Esophagus squamous epithelium (tissue), 5 donors: ENCODE data around the gene KIF3C. TPM values are rescaled to one million over a fixed set of nuclear protein-coding genes. Genes with fewer than 3 reads are reported as not detected.
A peak's percentile ranks its signal among the peaks of the same experiment; 100 is the strongest.

ENCODE experiments used
- DNase-seq: peaks from one replicate; lab custom pipeline; 2025; lab: John Stamatoyannopoulos, UW
- H3K27ac ChIP-seq, 4 donors: fragments of 200-600 bp; sonication (generic); one replicate each; pipeline ENCODE4 v1.5.1; 2016 to 2019; ENCODE audit warnings: mild to moderate bottlenecking in 1 of 4
- H3K27me3 ChIP-seq, 4 donors: fragments of 200-600 bp; sonication (generic); 1 replicate in 3 of 4; 2 replicates in 1 of 4; pipeline versions ENCODE4 v1.5.1 to v1.6.0; 2017 to 2021; ENCODE audit warnings: antibody characterized with exemption in 1 of 4
- H3K36me3 ChIP-seq, 3 donors: fragments of 200-600 bp; sonication (generic); one replicate each; pipeline ENCODE4 v1.5.1; 2016 to 2019
- H3K4me1 ChIP-seq, 3 donors: fragments of 200-600 bp; sonication (generic); one replicate each; pipeline ENCODE4 v1.5.1; 2017 to 2019
- H3K4me3 ChIP-seq, 4 donors: fragments of 200-600 bp; sonication (generic); 1 replicate in 3 of 4; 2 replicates in 1 of 4; pipeline ENCODE4 v1.5.1; 2016 to 2019; ENCODE audit warnings: mild to moderate bottlenecking in 2 of 4, moderate library complexity in 1 of 4
- H3K9me3 ChIP-seq, 3 donors: fragments of 200-600 bp; sonication (generic); one replicate each; pipeline ENCODE4 v1.5.1; 2016 to 2019
- POLR2A ChIP-seq, 4 donors: fragments of 450-650 bp; IDR thresholded peaks; one replicate each; pipeline ENCODE4 v1.6.1; 2017; ENCODE audit warnings: antibody characterized with exemption in 4 of 4, mild to moderate bottlenecking in 4 of 4, moderate library complexity in 3 of 4
- WGBS, 2 donors: methylation state at CpG; one replicate each; pipeline ENCODE4 v1.1.5; 2018; 5-methylcytosine and 5-hydroxymethylcytosine counted together
- intact Hi-C: fragments of 100-400 bp; cut with DNase I; formaldehyde crosslinking; loops from one replicate; pipeline ENCODE4 v1.15.0; 2022
- total RNA-seq, 4 donors: library from RNA; depleted of rRNA; stranded (reverse); fragments of >200 nt; gene quantifications; one replicate each; pipeline ENCODE4 v1.1.0, GENCODE V29; 2016
- TF ChIP-seq, protein P1 (sequence below), 6 experiments: fragments of 450-650 bp in 4 of 6; fragments of 200-600 bp in 2 of 6; sonication (generic) in 2 of 6; IDR thresholded peaks; one replicate each; pipeline ENCODE4 v1.5.1; 2016 to 2019; ENCODE audit warnings: antibody characterized with exemption in 6 of 6, mild to moderate bottlenecking in 4 of 6, moderate library complexity in 4 of 6
- donor health status: DM: yes; HTN: yes; CAD: no.

KIF3C gene
- total RNA-seq, 4 donors from 2014 or later = 1.3 to 3.4 (median 1.8) TPM

GRCh38 chr2:25988134-25988533 is 5.8 kb upstream of the KIF3C start:
- 86 to 88% methylated on average over 9 of the region's 9 CpGs for WGBS, 2 donors
- H3K4me1 ChIP-seq = peaks cover 0 to 21% (median 5%) of the 10 kb centered on the region in 3 donors
- no peaks in the 10 kb centered on the region for H3K36me3 ChIP-seq
- H3K9me3 ChIP-seq = no peaks in the 10 kb centered on the region
- H3K27ac ChIP-seq = no peak overlapping the region
- DNase-seq = no peak
- intact Hi-C loops = loop anchor here (5.0 kb wide), 1 partner anchor 159 kb away; no protein-coding TSS in a partner anchor
- H3K4me3 ChIP-seq = no peak overlapping the region
- H3K27me3 ChIP-seq = no peaks in the 10 kb centered on the region
- no peak for TF ChIP-seq POLR2A (IDR thresholded peaks at IDR 0.05)
- TF ChIP-seq, protein P1, sequence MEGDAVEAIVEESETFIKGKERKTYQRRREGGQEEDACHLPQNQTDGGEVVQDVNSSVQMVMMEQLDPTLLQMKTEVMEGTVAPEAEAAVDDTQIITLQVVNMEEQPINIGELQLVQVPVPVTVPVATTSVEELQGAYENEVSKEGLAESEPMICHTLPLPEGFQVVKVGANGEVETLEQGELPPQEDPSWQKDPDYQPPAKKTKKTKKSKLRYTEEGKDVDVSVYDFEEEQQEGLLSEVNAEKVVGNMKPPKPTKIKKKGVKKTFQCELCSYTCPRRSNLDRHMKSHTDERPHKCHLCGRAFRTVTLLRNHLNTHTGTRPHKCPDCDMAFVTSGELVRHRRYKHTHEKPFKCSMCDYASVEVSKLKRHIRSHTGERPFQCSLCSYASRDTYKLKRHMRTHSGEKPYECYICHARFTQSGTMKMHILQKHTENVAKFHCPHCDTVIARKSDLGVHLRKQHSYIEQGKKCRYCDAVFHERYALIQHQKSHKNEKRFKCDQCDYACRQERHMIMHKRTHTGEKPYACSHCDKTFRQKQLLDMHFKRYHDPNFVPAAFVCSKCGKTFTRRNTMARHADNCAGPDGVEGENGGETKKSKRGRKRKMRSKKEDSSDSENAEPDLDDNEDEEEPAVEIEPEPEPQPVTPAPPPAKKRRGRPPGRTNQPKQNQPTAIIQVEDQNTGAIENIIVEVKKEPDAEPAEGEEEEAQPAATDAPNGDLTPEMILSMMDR (IDR thresholded peaks at IDR 0.05) = no peak

DNA sequence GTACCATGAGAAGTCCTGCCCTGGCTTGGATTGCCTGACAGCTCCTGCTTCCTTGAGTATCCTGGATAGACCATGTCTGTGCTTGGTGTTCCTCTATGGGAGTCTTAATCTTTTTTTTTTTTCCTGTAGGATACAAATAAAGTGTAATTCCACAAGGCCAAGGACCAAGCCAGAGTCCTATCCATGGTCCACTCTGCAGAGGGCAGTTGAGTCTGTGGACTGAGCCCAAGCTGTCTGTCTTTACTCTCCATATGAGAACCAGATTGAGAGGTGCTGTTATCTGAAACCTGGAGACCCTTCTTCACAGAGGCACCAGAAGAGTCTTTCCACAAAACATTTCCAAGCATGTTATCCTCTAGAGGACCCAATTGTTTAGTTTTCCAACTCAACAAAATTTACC is 1.4 kb upstream of the KIF3C start:
- TF ChIP-seq POLR2A (IDR thresholded peaks at IDR 0.05) = no peak
- TF ChIP-seq, protein P1 (IDR thresholded peaks at IDR 0.05) = no peak
- peaks cover 5 to 43% (median 19%) of the 10 kb centered on the region in 3 donors for H3K4me1 ChIP-seq
- no peaks in the 10 kb centered on the region for H3K27me3 ChIP-seq
- intact Hi-C loops = no loop called here
- no peaks in the 10 kb centered on the region for H3K36me3 ChIP-seq
- H3K27ac ChIP-seq = no peak overlapping the region
- H3K4me3 ChIP-seq = no peak overlapping the region
- H3K9me3 ChIP-seq = no peaks in the 10 kb centered on the region
- DNase-seq = no peak

DNA sequence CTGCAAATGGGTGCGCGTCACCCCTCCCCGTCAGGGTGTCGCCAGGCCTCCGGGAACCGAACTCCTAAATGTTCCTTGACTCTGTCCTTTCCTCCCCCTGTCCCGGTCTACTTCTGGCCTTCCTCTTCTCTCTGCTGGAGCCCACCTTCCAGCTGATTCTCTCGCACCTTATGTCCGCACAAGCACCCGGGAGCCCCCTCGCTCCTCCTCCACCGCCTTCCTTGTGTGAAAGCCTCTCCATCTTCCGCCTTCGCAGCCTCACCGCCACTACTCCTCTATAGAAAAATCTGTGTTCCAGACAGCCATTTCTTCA is 627 bp upstream of the KIF3C start:
- WGBS, 2 donors = 43 to 48% methylated on average over 15 of the region's 15 CpGs
- H3K4me1 ChIP-seq = peaks cover 5 to 51% (median 19%) of the 10 kb centered on the region in 3 donors
- DNase-seq = no peak
- H3K36me3 ChIP-seq = no peaks in the 10 kb centered on the region
- no peaks in the 10 kb centered on the region for H3K9me3 ChIP-seq
- H3K27me3 ChIP-seq = no peaks in the 10 kb centered on the region
- no peak for TF ChIP-seq POLR2A (IDR thresholded peaks at IDR 0.05)
- TF ChIP-seq, protein P1 (IDR thresholded peaks at IDR 0.05) = no peak
- H3K27ac ChIP-seq = peak overlapping the region; percentile 68 to 87 (median 80)
- H3K4me3 ChIP-seq = peak overlapping the region; percentile 66 to 89 (median 78)
- intact Hi-C loops = no loop called here

DNA sequence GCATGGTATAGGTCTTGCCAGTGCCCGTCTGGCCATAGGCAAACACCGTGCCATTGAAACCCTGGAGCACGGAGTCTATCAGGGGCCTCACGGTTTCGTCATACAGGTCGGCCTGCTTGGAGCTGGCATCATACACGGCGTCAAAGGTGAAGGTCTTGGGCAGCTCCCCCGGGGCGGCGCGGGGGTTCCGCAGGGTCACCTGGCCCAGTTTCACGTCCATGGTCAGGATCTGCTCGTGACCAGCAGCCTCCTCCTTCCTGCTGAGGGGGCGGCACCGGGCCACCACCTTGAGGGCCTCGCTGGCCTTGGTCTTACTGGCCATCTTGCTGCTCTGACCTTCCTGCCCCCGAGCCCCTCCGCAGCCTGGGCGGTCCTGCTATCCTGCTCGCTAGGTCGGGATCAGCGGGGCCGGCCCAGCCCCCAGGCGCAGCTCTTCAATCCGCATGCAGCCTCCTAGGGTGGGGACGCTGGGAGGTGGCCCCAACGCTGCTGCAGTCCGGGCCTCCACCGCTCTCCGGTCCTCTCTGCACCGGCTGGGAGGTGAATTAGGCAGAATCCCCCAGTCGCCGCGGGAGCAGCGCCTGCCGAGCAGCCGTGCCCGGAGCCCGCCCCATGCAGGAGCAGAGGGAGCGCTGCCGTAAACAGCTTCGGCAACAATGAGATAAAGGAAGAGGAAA is 563 bp downstream of the KIF3C start:
- WGBS, 2 donors = 0 to 19% methylated on average over 7 to 10 of the region's 44 CpGs
- Histone ChIP-seq H3K36me3 (no peaks in the 10 kb centered on the region), H3K9me3 (no peaks in the 10 kb centered on the region), H3K27ac (peak overlapping the region; percentile 68 to 87 (median 80)), H3K4me3 (peak overlapping the region; percentile 66 to 89 (median 78)), H3K27me3 (no peaks in the 10 kb centered on the region), H3K4me1 (peaks cover 5 to 63% (median 23%) of the 10 kb centered on the region in 3 donors)
- DNase-seq = no peak
- TF ChIP-seq, protein P1 (IDR thresholded peaks at IDR 0.05) = no peak
- no peak for TF ChIP-seq POLR2A (IDR thresholded peaks at IDR 0.05)
- intact Hi-C loops = no loop called here

- no peaks in the 10 kb centered on the region for H3K27me3 ChIP-seq
- no peak for DNase-seq
- H3K36me3 ChIP-seq = no peaks in the 10 kb centered on the region
- TF ChIP-seq, protein P1 (IDR thresholded peaks at IDR 0.05) = no peak
- peaks cover 5 to 64% (median 23%) of the 10 kb centered on the region in 3 donors for H3K4me1 ChIP-seq
- H3K4me3 ChIP-seq = peak overlapping the region in 1 of 4 donors; percentile 89
- intact Hi-C loops = no loop called here
- no peak overlapping the region for H3K27ac ChIP-seq
- 50% methylated on average over 1 of the region's 14 CpGs; no CpG with 5 or more reads in 1 of the 2 donors for WGBS, 2 donors
- H3K9me3 ChIP-seq = no peaks in the 10 kb centered on the region
Observed at GRCh38 chr2:25980951-25981350, 1.3 kb downstream of the KIF3C start.
